SKM-1 treated with dmso at 0.1 percent for 144 hours (cell line): ENCODE measurements around the gene LMF2.
A peak's percentile ranks its signal among the peaks of the same experiment; 100 is the strongest.
"Not testable (repeated sequence)": the region's sequence is repeated elsewhere in the genome, so short reads cannot be mapped to it uniquely, and the experiment has no call there.

Source experiments
- DNase-seq: peaks from one replicate; lab custom pipeline; 2025; ENCODE audit not compliant: unreplicated experiment; lab: John Stamatoyannopoulos, UW

The LMF2 gene

GRCh38 chr22:50524676-50525103 is 17.2 kb upstream of the LMF2 start:
- no peak for DNase-seq

- no peak for DNase-seq
Observed at GRCh38 chr22:50523806-50524675, 16.5 kb upstream of the LMF2 start.

- DNase-seq = no peak
Observed at GRCh38 chr22:50523458-50523805, 15.9 kb upstream of the LMF2 start.

- no peak for DNase-seq
Observed at GRCh38 chr22:50522806-50523438, 15.4 kb upstream of the LMF2 start.

- no peak for DNase-seq
Observed at GRCh38 chr22:50522208-50522805, 14.8 kb upstream of the LMF2 start.

GRCh38 chr22:50521710-50522109 is 14.2 kb upstream of the LMF2 start:
- no peak for DNase-seq

GRCh38 chr22:50520826-50521453 is 13.4 kb upstream of the LMF2 start:
- DNase-seq = no peak

GRCh38 chr22:50520184-50520583 is 12.7 kb upstream of the LMF2 start:
- DNase-seq = not testable (repeated sequence)

GRCh38 chr22:50519151-50519550 is 11.6 kb upstream of the LMF2 start:
- no peak for DNase-seq

- DNase-seq = no peak
Observed at GRCh38 chr22:50518606-50519005, 11.1 kb upstream of the LMF2 start.

- no peak for DNase-seq
Observed at GRCh38 chr22:50517495-50518260, 10.2 kb upstream of the LMF2 start.

GRCh38 chr22:50516891-50517290 is 9.4 kb upstream of the LMF2 start:
- DNase-seq = no peak

- DNase-seq = no peak
Observed at GRCh38 chr22:50516068-50516467, 8.6 kb upstream of the LMF2 start.

- no peak for DNase-seq
Observed at GRCh38 chr22:50513175-50513574, 5.7 kb upstream of the LMF2 start.

GRCh38 chr22:50508897-50509296 is 1.4 kb upstream of the LMF2 start:
- no peak for DNase-seq

GRCh38 chr22:50507991-50508884 is 736 bp upstream of the LMF2 start, which contains the start of gene NCAPH2:
Gene NCAPH2 (plus strand): TSS chr22:50508224. CDS start chr22:50508338, 114 bp downstream.
- peak; percentile 90 for DNase-seq

- DNase-seq = no peak
Observed at GRCh38 chr22:50506611-50507420, 686 bp downstream of the LMF2 start.

GRCh38 chr22:50505776-50506610 is 1.5 kb downstream of the LMF2 start:
- DNase-seq = no peak
